ENCODE measurements around the gene ALAS2. TPM values are rescaled to one million over a fixed set of nuclear protein-coding genes. Genes with fewer than 3 reads are reported as not detected.

Gene ALAS2
- total RNA-seq, 2 donors from 2014 or later: 0.29 to 1.7 TPM

DNA sequence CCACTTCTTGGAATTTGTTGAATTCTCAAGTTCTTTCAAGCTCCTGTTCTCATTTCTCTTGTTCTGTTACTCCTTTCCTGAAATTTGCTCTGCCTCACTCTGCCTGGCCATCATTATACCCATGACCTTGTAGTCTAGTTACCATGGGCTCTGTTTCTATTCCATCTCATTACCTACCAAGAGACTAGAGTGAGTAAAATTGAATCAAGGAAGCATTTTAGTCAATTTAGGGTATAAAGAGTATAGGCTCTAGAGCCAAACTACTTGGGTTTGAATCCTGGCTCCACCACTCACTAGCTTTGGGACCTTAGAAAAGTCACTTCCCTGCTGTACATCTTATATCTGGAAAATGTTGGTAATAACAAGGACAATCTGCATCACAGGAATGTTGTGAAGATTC is 2.2 kb downstream of the ALAS2 start:
- H3K27me3 Mint-ChIP-seq (ENCODE audit: insufficient read depth): peaks cover 2% of the 10 kb centered on the region
- no peak overlapping the region for H3K27ac Mint-ChIP-seq
- Histone ChIP-seq H3K9me3 (ENCODE audit: control insufficient read depth, low read length) (no peaks in the 10 kb centered on the region), H3K27ac (ENCODE audit: low read depth, low read length) (no peak overlapping the region), H3K9ac (ENCODE audit: extremely low read depth, low read length, poor library complexity, severe bottlenecking) (no peak overlapping the region), H3K4me1 (ENCODE audit: control insufficient read depth, insufficient read depth, low read length) (no peaks in the 10 kb centered on the region), H3K36me3 (ENCODE audit: control insufficient read depth, insufficient read depth, low read length) (no peaks in the 10 kb centered on the region), H3K27me3 (ENCODE audit: control insufficient read depth, insufficient read depth, low read length, poor library complexity, severe bottlenecking) (no peaks in the 10 kb centered on the region), H3K4me3 (ENCODE audit: low read length) (no peak overlapping the region)
- no peaks in the 10 kb centered on the region for H3K36me3 Mint-ChIP-seq (ENCODE audit: low read depth)
- H3K9me3 Mint-ChIP-seq: peaks cover 40% of the 10 kb centered on the region
- DNase-seq: no peak
- no peak for TF ChIP-seq CTCF (conservative IDR thresholded peaks at IDR 0.05)
- H3K4me3 Mint-ChIP-seq: no peak overlapping the region
- peaks cover 6% of the 10 kb centered on the region for H3K4me1 Mint-ChIP-seq

- Histone ChIP-seq H3K9me3 (ENCODE audit: control insufficient read depth, low read length) (no peaks in the 10 kb centered on the region), H3K27ac (ENCODE audit: low read depth, low read length) (no peak overlapping the region), H3K9ac (ENCODE audit: extremely low read depth, low read length, poor library complexity, severe bottlenecking) (no peak overlapping the region), H3K4me1 (ENCODE audit: control insufficient read depth, insufficient read depth, low read length) (no peaks in the 10 kb centered on the region), H3K4me3 (ENCODE audit: low read length) (no peak overlapping the region), H3K27me3 (ENCODE audit: control insufficient read depth, insufficient read depth, low read length, poor library complexity, severe bottlenecking) (no peaks in the 10 kb centered on the region), H3K36me3 (ENCODE audit: control insufficient read depth, insufficient read depth, low read length) (no peaks in the 10 kb centered on the region)
- no peak for TF ChIP-seq CTCF (conservative IDR thresholded peaks at IDR 0.05)
- peaks cover 6% of the 10 kb centered on the region for H3K4me1 Mint-ChIP-seq
- H3K36me3 Mint-ChIP-seq (ENCODE audit: low read depth): no peaks in the 10 kb centered on the region
- H3K9me3 Mint-ChIP-seq: peaks cover 41% of the 10 kb centered on the region
- H3K27ac Mint-ChIP-seq: no peak overlapping the region
- no peak overlapping the region for H3K4me3 Mint-ChIP-seq
- no peak for DNase-seq
- WGBS, 2 experiments (ENCODE audit: insufficient coverage in 1 of 2, insufficient read length in 1 of 2): 93% methylated on average over 4 of the region's 4 CpGs; no CpG with 5 or more reads in 1 of the 2 experiments
- H3K27me3 Mint-ChIP-seq (ENCODE audit: insufficient read depth): peaks cover 2% of the 10 kb centered on the region
Observed at GRCh38 chrX:55028040-55028439, 2.7 kb downstream of the ALAS2 start.

GRCh38 chrX:55026840-55027239 is 3.9 kb downstream of the ALAS2 start:
- Mint-ChIP-seq H3K4me1 (peaks cover 6% of the 10 kb centered on the region), H3K27ac (no peak overlapping the region), H3K4me3 (no peak overlapping the region), H3K27me3 (ENCODE audit: insufficient read depth) (peaks cover 2% of the 10 kb centered on the region), H3K36me3 (ENCODE audit: low read depth) (no peaks in the 10 kb centered on the region), H3K9me3 (peaks cover 41% of the 10 kb centered on the region)
- no peak for DNase-seq
- Histone ChIP-seq H3K27ac (ENCODE audit: low read depth, low read length) (no peak overlapping the region), H3K36me3 (ENCODE audit: control insufficient read depth, insufficient read depth, low read length) (no peaks in the 10 kb centered on the region), H3K9ac (ENCODE audit: extremely low read depth, low read length, poor library complexity, severe bottlenecking) (no peak overlapping the region), H3K4me1 (ENCODE audit: control insufficient read depth, insufficient read depth, low read length) (no peaks in the 10 kb centered on the region), H3K4me3 (ENCODE audit: low read length) (no peak overlapping the region), H3K27me3 (ENCODE audit: control insufficient read depth, insufficient read depth, low read length, poor library complexity, severe bottlenecking) (no peaks in the 10 kb centered on the region), H3K9me3 (ENCODE audit: control insufficient read depth, low read length) (no peaks in the 10 kb centered on the region)
- WGBS, 2 experiments (ENCODE audit: insufficient coverage in 1 of 2, insufficient read length in 1 of 2): 83 to 100% methylated on average over 1 to 2 of the region's 2 CpGs
- no peak for TF ChIP-seq CTCF (conservative IDR thresholded peaks at IDR 0.05)
